AG20443 (cell line): ENCODE data around the gene ZNF319.

Source experiments
- DNase-seq: peaks from one replicate; pipeline ENCODE4 v3.0.0; 2012; ENCODE audit warnings: low spot score, mixed read lengths

ZNF319 gene

GRCh38 chr16:57956270-57956808 lies 44.1 kb downstream of the ZNF319 start:
- DNase-seq = no peak

DNA sequence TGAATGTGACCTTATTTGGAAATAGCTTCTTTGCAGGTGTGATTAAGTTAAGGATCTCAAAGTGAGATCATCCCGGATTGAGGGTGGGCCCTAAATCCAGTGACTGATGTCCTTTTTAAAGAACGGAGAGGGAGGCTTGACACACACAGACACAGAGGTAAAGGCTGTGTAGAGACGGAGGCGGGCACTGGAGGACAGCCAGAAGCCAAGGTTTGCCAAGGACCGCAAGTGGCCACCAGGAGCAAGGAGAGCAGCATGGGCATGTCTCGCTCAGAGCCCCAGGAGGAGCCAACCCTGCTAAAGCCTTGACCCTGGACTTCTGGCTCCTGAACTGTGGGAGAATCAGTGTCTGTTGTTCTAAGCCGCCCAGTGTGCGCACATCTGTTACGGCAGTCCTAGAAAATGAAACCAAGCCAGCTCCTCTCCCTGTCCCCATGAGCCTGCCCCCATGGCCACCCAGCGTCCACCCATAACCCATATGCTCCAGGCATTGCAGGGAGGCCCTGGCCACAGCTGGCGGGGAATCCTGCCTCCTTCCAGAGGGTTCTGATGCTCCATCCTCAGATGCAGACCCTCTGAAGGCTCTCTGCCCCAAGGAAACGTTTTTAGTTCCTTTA lies 44.8 kb downstream of the ZNF319 start:
- no peak for DNase-seq

DNA sequence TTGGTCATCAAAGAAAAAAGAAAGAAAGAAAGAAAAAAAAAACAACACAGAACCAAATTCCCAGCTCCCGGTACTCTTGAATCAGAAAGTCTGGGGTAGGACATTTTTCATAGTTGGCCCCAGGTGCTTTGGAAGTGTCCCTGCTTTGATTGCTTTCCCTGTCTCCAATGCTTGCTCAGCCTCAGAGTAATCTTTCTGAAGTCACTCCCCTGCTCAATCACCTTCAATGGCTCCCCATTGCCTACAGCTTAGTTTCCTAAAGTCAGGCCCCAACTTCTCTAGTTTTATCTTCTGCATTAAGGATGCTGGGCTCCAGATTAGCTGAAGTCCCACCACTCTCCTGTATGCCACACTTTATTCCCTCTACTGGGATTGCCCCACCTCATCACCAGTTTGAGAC lies 46.6 kb downstream of the ZNF319 start:
- DNase-seq = no peak

GRCh38 chr16:57952909-57953308 lies 47.6 kb downstream of the ZNF319 start:
- no peak for DNase-seq

DNA sequence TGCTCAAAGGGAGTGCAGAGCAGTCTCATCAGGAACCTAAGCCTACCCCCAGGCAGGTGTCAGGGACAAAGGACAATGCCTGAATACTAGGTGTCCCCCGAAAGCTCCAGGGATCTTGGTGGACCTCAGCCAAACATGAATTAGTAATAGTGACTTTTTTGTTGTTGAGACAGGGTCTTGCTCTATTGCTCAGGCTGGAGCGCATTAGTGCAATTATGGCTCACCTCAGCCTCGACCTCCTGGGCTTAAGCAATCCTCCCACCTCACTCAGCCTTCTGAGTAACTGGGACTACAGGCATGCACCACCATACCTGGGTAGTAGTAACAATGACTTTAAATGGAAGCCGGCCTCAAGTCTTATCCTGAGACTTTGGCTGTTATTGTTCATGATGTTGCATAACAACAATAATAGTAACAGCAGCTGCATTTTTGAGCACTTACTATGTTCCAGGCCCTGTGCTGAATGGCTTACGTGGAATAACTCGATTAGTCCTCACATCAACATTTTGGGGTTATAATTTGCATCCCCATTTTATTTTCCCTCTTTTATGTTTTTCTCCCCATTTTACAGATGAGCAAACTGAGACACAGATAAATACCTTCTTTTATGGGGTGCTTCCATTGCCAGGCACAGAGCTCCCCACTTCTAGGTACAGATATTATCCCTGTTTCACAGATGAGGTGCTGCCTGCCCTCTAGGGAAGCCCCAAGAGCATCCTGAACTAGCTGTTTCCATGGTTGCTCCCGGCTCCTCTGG lies 49.1 kb downstream of the ZNF319 start:
- DNase-seq = no peak

DNA sequence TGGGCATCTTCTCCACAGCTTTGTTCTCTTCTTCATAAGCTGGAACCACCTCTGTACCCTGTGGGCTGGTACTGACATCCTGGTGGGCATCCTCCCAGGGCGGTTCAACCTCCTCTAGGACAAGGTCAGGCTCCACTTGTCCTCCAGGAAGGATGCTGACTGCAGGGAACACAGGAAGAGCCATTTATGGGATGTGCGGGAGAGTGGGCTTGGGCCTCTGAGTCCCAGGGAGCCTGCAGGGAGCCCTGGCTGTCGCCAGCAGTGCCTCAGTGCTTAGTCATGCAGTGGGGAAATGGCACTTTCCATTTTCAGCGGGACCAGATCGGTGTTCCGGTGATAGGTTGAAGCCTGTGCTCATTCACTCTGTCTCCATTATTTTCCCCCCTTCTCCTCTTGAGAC lies 50.1 kb downstream of the ZNF319 start:
- no peak for DNase-seq

DNA sequence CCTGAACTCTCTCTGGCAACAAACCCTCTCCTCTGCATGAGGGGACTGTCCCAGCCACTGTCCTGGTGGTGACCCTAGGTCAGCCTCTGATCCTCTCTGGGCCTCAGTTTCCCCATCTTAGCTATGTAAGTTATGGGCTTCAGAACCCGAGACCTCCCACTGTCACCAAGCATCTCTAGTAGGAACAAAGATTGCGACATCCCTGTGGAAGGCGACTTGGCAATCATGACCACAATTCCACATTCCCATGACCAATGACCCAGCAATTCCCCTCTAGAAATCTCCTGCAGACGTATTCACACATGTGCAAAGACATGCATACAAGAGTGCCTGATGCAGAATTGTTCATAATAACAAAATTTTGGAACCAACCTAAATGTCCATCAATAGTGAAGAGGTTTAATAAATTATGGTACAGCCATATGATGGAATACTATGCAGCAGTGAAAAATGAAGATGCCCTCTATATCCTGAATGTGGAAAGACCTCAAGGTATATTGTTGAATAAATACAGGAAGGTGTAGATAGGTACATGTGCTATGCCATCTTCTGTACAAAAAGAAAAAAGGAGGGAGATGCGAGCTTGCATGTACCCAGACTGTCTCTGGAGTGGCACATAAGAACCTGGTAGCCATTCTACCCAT lies 50.8 kb downstream of the ZNF319 start:
- no peak for DNase-seq

- no peak for DNase-seq
These were observed 51.5 kb downstream of the ZNF319 start for GRCh38 chr16:57949013-57949412.

- DNase-seq = no peak
These were observed 52.4 kb downstream of the ZNF319 start for GRCh38 chr16:57948027-57948426.

DNA sequence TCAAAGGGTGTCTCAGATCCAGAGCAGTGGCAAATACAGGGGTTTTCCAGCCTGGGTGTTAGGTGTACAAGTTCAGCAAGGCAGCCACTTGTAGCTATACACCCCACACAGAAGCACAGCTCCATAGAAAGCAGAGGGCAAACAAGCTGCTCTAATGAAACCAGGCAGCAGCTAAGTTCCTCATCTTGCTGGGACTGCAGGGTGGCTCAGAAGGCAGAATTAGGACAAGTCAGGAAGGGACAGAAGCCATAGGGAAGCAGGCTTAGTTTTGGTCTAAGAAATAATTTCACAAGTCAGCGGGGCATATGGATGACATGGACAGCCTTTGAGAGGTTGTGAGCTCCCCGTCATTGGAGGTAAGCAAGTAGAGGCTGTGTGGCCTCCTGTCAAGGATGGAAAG lies 53.2 kb downstream of the ZNF319 start:
- no peak for DNase-seq

GRCh38 chr16:57946181-57946801 lies 54.2 kb downstream of the ZNF319 start:
- DNase-seq = no peak

GRCh38 chr16:57945740-57946138 lies 54.7 kb downstream of the ZNF319 start:
- no peak for DNase-seq

DNA sequence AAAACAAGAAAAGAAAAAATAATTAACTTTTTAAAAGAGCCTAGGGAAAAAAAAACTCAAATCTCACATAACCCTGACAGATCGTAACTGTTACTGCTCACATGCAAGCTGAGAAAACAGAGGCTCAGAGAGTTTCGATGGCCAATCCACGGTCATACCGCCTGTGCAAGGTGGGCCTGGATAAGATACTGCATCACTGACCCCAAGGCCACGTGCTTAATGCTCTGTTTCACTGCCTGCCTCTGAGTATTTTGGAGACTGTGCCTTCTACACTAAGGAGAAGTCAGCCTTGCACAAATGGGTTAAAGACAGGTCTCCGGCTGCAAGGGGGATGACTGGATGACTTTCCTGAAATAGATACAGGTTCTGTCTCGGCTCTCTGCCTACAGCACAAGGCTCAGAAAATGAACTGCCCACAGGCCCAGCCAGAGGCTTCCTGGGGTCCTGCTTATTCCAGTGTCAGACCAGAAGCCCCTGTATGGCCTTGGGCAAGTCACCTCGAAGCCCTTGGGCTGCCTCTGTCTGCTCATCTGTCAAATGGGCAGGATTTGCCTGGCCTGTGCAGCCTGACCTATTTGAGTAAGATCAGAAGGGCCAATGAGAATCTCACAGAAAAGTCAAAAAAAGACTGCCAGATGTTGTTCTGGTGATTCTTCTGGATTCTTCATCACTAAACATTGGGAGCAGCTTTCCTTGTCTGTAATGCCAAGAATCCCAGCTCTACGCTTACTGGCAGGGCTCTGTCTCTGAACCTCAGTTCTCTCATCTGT lies 55.3 kb downstream of the ZNF319 start:
- DNase-seq = no peak
